Gastrocnemius medialis (tissue), 4 donors: ENCODE measurements around the gene MAGOH. TPM values are rescaled to one million over a fixed set of nuclear protein-coding genes. Genes with fewer than 3 reads are reported as not detected.

Experiments used
- ATAC-seq, 2 donors: fragments of 150-250 bp; one replicate each; pipeline ENCODE4 v1.9.1; 2016
- DNase-seq, 2 donors: peaks; one replicate each; pipeline ENCODE4 v3.0.0-alpha.2; 2019
- H3K27ac ChIP-seq, 4 donors: fragments of 200-600 bp; sonication (generic); 1 replicate in 1 of 4; 2 replicates in 3 of 4; pipeline ENCODE4 v1.5.1; 2016 to 2018; ENCODE audit warnings: mild to moderate bottlenecking in 2 of 4, moderate library complexity in 1 of 4
- H3K27me3 ChIP-seq, 3 donors: fragments of 200-600 bp; sonication (generic) in 2 of 3; 1 replicate in 1 of 3; 2 replicates in 2 of 3; pipeline versions ENCODE4 v1.5.1 to v1.6.0; 2016 to 2019; ENCODE audit warnings: mild to moderate bottlenecking in 1 of 3, moderate library complexity in 1 of 3
- H3K36me3 ChIP-seq, 2 donors: fragments of 200-600 bp; sonication (generic) in 1 of 2; one replicate each; pipeline ENCODE4 v1.5.1; 2017 to 2018
- H3K4me1 ChIP-seq, 2 donors: fragments of 200-600 bp; sonication (generic) in 1 of 2; one replicate each; pipeline ENCODE4 v1.5.1; 2016 to 2017; ENCODE audit warnings: mild to moderate bottlenecking in 2 of 2
- H3K4me3 ChIP-seq, 4 donors: fragments of 200-600 bp; sonication (generic) in 3 of 4; 1 replicate in 1 of 4; 2 replicates in 3 of 4; pipeline ENCODE4 v1.5.1; 2016 to 2019; ENCODE audit warnings: mild to moderate bottlenecking in 2 of 4
- H3K9me3 ChIP-seq, 3 donors: fragments of 200-600 bp; sonication (generic) in 2 of 3; 1 replicate in 1 of 3; 2 replicates in 2 of 3; pipeline ENCODE4 v1.5.1; 2016 to 2019
- POLR2A ChIP-seq, 2 donors: fragments of 450-650 bp; IDR thresholded peaks; one replicate each; pipeline ENCODE4 v1.6.1; 2017; ENCODE audit warnings: antibody characterized with exemption in 2 of 2, mild to moderate bottlenecking in 2 of 2, moderate library complexity in 2 of 2
- in situ Hi-C, 4 donors: fragments of 200-750 bp; cut with MboI; loops; one replicate each; pipeline versions ENCODE4 v1.15.0 to v1.8.0; 2017; ENCODE audit warnings: low sequenced_read_pairs in 4 of 4
- intact Hi-C: fragments of 100-400 bp; cut with DNase I; formaldehyde crosslinking; loops from one replicate; pipeline ENCODE4 v1.15.1; 2023; ENCODE audit warnings: low total_unique reads
- total RNA-seq, 4 donors: library from RNA; depleted of rRNA; stranded (reverse); fragments of >200 nt; gene quantifications; one replicate each; pipeline versions ENCODE4 v1.1.0 to v1.2.3, GENCODE V29; 2016
- TF ChIP-seq, protein P1 (sequence below), 5 experiments: fragments of 450-650 bp in 3 of 5; fragments of 200-600 bp in 2 of 5; sonication (generic) in 2 of 5; IDR thresholded peaks in 4 of 5; conservative IDR thresholded peaks in 1 of 5; 1 replicate in 4 of 5; 2 replicates in 1 of 5; pipeline ENCODE4 v1.5.1; 2016 to 2019; ENCODE audit warnings: antibody characterized with exemption in 5 of 5, mild to moderate bottlenecking in 3 of 5, moderate library complexity in 3 of 5

The MAGOH gene
- total RNA-seq, 4 donors from 2014 or later = 12.9 to 34.3 (median 19.8) TPM

DNA sequence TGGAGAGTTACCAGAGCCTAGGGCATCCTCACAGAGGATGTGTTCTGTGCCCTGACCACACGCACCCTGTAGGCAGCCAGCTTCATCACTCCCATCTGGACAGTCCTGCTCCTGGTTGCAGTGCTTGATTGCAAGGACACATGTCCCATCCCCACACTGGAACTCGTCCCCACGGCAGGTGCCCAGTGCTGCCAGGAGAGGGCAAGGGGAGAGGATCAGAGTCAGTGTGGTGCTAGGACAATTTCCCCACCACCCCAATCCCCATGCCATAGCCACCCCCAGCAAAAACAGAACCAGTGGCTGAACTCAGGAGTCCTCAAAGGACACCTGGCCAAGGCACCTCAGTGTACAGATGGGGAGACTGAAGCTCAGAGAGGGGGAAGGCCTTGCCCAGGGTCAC, 37.2 kb upstream of the MAGOH start:
- no peaks in the 10 kb centered on the region for H3K27me3 ChIP-seq
- H3K27ac ChIP-seq = no peak overlapping the region
- in situ Hi-C loops = loop anchor here in 3 of 4 donors (5.0 kb wide), 1 partner anchor 117 kb away; no protein-coding TSS in a partner anchor
- intact Hi-C loops = no loop called here
- no peak overlapping the region for H3K4me3 ChIP-seq
- no peaks in the 10 kb centered on the region for H3K36me3 ChIP-seq
- DNase-seq = no peak
- no peak for ATAC-seq
- H3K9me3 ChIP-seq = no peaks in the 10 kb centered on the region
- no peak for TF ChIP-seq POLR2A (IDR thresholded peaks at IDR 0.05)
- TF ChIP-seq, protein P1, sequence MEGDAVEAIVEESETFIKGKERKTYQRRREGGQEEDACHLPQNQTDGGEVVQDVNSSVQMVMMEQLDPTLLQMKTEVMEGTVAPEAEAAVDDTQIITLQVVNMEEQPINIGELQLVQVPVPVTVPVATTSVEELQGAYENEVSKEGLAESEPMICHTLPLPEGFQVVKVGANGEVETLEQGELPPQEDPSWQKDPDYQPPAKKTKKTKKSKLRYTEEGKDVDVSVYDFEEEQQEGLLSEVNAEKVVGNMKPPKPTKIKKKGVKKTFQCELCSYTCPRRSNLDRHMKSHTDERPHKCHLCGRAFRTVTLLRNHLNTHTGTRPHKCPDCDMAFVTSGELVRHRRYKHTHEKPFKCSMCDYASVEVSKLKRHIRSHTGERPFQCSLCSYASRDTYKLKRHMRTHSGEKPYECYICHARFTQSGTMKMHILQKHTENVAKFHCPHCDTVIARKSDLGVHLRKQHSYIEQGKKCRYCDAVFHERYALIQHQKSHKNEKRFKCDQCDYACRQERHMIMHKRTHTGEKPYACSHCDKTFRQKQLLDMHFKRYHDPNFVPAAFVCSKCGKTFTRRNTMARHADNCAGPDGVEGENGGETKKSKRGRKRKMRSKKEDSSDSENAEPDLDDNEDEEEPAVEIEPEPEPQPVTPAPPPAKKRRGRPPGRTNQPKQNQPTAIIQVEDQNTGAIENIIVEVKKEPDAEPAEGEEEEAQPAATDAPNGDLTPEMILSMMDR (IDR thresholded peaks at IDR 0.05 in 4 of 5, conservative IDR thresholded peaks at IDR 0.05 in 1 of 5) = no peak
- H3K4me1 ChIP-seq = no peaks in the 10 kb centered on the region

DNA sequence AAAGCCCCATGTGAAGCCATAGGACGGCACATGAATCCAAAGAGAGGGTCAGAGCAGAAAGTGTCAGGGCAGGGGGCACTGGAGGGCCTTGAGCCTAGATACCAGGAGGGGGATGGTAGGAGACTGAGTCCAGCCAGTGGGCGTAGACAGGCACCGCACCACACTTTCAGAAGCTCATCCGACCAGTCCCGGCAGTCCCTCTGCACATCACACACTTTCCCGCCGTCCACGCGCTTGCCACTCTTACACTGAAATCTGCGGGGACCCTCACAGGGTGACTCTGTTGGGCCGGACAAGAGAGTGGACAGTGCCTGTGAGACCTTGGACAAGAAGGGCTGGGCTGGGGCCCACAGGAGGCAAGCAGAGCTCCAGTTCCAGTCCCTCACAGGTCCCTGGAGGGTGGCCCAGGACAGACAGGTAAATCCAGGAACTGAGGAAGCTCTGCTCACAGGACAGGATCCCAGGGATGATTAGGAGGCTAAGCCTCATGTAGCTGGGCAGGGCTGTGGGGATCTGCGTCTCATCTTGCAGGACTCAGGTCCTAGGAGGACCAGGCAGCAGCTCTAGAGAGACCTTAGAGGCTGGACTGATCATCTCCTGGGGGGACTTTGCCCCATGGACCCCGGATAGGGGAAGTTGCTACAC, 36.3 kb upstream of the MAGOH start:
- H3K27me3 ChIP-seq = no peaks in the 10 kb centered on the region
- H3K4me3 ChIP-seq = no peak overlapping the region
- no peak overlapping the region for H3K27ac ChIP-seq
- no peaks in the 10 kb centered on the region for H3K9me3 ChIP-seq
- DNase-seq (no peak), ATAC-seq (no peak)
- no peaks in the 10 kb centered on the region for H3K4me1 ChIP-seq
- H3K36me3 ChIP-seq = no peaks in the 10 kb centered on the region
- in situ Hi-C loops = loop anchor here in 3 of 4 donors (5.0 kb wide), 1 partner anchor 118 kb away; no protein-coding TSS in a partner anchor
- TF ChIP-seq POLR2A (IDR thresholded peaks at IDR 0.05) = no peak
- TF ChIP-seq, protein P1 (IDR thresholded peaks at IDR 0.05 in 4 of 5, conservative IDR thresholded peaks at IDR 0.05 in 1 of 5) = no peak
- intact Hi-C loops = no loop called here

- in situ Hi-C loops (no loop called here), intact Hi-C loops (no loop called here)
- Histone ChIP-seq H3K27ac (no peak overlapping the region), H3K4me1 (no peaks in the 10 kb centered on the region), H3K4me3 (no peak overlapping the region), H3K36me3 (no peaks in the 10 kb centered on the region), H3K9me3 (no peaks in the 10 kb centered on the region), H3K27me3 (no peaks in the 10 kb centered on the region)
- no peak for DNase-seq
- no peak for ATAC-seq
- TF ChIP-seq POLR2A (IDR thresholded peaks at IDR 0.05) = no peak
- TF ChIP-seq, protein P1 (IDR thresholded peaks at IDR 0.05 in 4 of 5, conservative IDR thresholded peaks at IDR 0.05 in 1 of 5) = no peak
Measured at GRCh38 chr1:53274026-53274425, 35.7 kb upstream of the MAGOH start.

- Histone ChIP-seq H3K9me3 (no peaks in the 10 kb centered on the region), H3K36me3 (no peaks in the 10 kb centered on the region), H3K4me3 (no peak overlapping the region), H3K27me3 (no peaks in the 10 kb centered on the region), H3K4me1 (no peaks in the 10 kb centered on the region), H3K27ac (no peak overlapping the region)
- ATAC-seq (no peak), DNase-seq (no peak)
- intact Hi-C loops (no loop called here), in situ Hi-C loops (no loop called here)
- no peak for TF ChIP-seq POLR2A (IDR thresholded peaks at IDR 0.05)
- TF ChIP-seq, protein P1 (IDR thresholded peaks at IDR 0.05 in 4 of 5, conservative IDR thresholded peaks at IDR 0.05 in 1 of 5) = no peak
Measured at GRCh38 chr1:53273526-53273925, 35.2 kb upstream of the MAGOH start.

GRCh38 chr1:53272349-53272748, 34.0 kb upstream of the MAGOH start:
- no peak for ATAC-seq

More at GRCh38 chr1:53272349-53272748, 34.0 kb upstream of the MAGOH start:
- H3K36me3 ChIP-seq = no peaks in the 10 kb centered on the region
- H3K4me1 ChIP-seq = no peaks in the 10 kb centered on the region
- H3K27ac ChIP-seq = no peak overlapping the region
- TF ChIP-seq POLR2A (IDR thresholded peaks at IDR 0.05) = no peak
- TF ChIP-seq, protein P1 (IDR thresholded peaks at IDR 0.05 in 4 of 5, conservative IDR thresholded peaks at IDR 0.05 in 1 of 5) = no peak
- in situ Hi-C loops = no loop called here
- H3K27me3 ChIP-seq = no peaks in the 10 kb centered on the region
- intact Hi-C loops = no loop called here
- H3K4me3 ChIP-seq = no peak overlapping the region
- H3K9me3 ChIP-seq = no peaks in the 10 kb centered on the region
- no peak for DNase-seq
